HuH-7 (cell line): ENCODE results near the gene WBP2NL.

Source experiments
- DNase-seq: peaks from one replicate; pipeline ENCODE4 v3.0.0; 2011; ENCODE audit warnings: low spot score

WBP2NL gene

GRCh38 chr22:41979423-41980250 is 19.0 kb upstream of the WBP2NL start:
- DNase-seq = no peak

- DNase-seq = no peak
These were observed 15.7 kb upstream of the WBP2NL start for GRCh38 chr22:41982865-41983264.

- DNase-seq = no peak
These were observed 14.8 kb upstream of the WBP2NL start for GRCh38 chr22:41983513-41984405.

GRCh38 chr22:41987276-41987675 is 11.3 kb upstream of the WBP2NL start:
- DNase-seq = no peak

- no peak for DNase-seq
These were observed 9.3 kb upstream of the WBP2NL start for GRCh38 chr22:41989246-41989645.

- no peak for DNase-seq
These were observed 7.5 kb upstream of the WBP2NL start for GRCh38 chr22:41991111-41991510.

GRCh38 chr22:41992496-41992895 is 6.1 kb upstream of the WBP2NL start:
- no peak for DNase-seq

- no peak for DNase-seq
These were observed 3.4 kb upstream of the WBP2NL start for GRCh38 chr22:41995211-41995610.

GRCh38 chr22:41996826-41997225 is 1.8 kb upstream of the WBP2NL start:
- DNase-seq = no peak

- DNase-seq = no peak
These were observed 1.9 kb downstream of the WBP2NL start for GRCh38 chr22:42000466-42000865.

- no peak for DNase-seq
These were observed 2.5 kb downstream of the WBP2NL start for GRCh38 chr22:42001121-42001520.

- no peak for DNase-seq
These were observed 3.1 kb downstream of the WBP2NL start for GRCh38 chr22:42001706-42002105.

GRCh38 chr22:42007922-42008321 is 9.3 kb downstream of the WBP2NL start:
- DNase-seq = no peak

GRCh38 chr22:42010778-42011177 is 12.2 kb downstream of the WBP2NL start:
- no peak for DNase-seq

- DNase-seq = no peak
These were observed 14.8 kb downstream of the WBP2NL start for GRCh38 chr22:42013385-42013784.

- no peak for DNase-seq
These were observed 17.5 kb downstream of the WBP2NL start for GRCh38 chr22:42016111-42016510.

GRCh38 chr22:42018224-42018623 is 19.6 kb downstream of the WBP2NL start:
- no peak for DNase-seq

GRCh38 chr22:42021571-42021970 is 23.0 kb downstream of the WBP2NL start:
- no peak for DNase-seq

- no peak for DNase-seq
These were observed 23.7 kb downstream of the WBP2NL start for GRCh38 chr22:42022162-42022847.

GRCh38 chr22:42025421-42025820 is 26.8 kb downstream of the WBP2NL start:
- no peak for DNase-seq

GRCh38 chr22:42026705-42027104 is 28.1 kb downstream of the WBP2NL start:
- no peak for DNase-seq
